IPS-NIHi7 (cell line): ENCODE measurements around the gene TEAD1.
A peak's percentile ranks its signal among the peaks of the same experiment; 100 is the strongest.

Experiments
- DNase-seq: peaks from one replicate; pipeline ENCODE4 v3.0.0; 2012; ENCODE audit warnings: mixed read lengths; ENCODE audit errors: extremely low spot score

The TEAD1 gene

GRCh38 chr11:12834166-12834565 lies 159.9 kb downstream of the TEAD1 start:
- no peak for DNase-seq

DNA sequence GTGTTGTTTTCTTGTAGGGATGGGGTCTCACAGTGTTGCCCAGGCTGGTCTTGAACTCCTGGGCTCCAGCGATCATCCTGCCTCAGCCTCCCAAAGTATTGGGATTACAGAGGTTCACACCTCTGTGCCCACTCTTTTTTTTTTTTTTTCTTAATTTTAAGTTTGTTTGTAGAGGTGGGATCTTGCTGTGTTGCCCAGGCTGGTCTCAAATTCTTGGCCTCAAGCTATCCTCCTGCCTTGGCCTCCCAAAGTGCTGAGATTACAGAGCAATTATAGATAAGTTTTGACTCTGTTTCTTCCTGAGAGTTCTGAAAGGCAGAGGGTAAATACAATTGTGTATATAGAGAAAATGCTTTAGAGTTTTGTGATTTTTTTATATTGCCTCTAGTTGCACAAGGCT lies 160.4 kb downstream of the TEAD1 start:
- no peak for DNase-seq

DNA sequence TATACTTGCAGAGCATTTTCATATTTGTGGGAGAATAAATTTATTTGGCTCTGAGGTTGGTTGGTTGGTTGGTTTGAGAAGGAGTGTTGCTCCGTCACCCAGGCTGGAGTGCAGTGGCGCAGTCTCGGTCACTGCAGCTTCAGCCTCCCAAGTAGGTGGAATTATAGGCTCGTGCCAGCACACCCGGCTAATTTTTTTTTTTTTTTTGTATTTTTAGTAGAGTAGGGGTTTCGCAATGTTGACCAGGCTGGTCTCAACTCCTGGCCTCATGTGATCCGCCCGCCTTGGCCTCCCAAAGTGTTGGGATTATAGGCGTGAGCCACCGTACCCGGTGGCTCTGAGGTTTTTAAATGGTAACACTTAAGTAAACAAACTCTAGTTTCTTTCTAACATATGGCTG lies 161.1 kb downstream of the TEAD1 start:
- DNase-seq = no peak

DNA sequence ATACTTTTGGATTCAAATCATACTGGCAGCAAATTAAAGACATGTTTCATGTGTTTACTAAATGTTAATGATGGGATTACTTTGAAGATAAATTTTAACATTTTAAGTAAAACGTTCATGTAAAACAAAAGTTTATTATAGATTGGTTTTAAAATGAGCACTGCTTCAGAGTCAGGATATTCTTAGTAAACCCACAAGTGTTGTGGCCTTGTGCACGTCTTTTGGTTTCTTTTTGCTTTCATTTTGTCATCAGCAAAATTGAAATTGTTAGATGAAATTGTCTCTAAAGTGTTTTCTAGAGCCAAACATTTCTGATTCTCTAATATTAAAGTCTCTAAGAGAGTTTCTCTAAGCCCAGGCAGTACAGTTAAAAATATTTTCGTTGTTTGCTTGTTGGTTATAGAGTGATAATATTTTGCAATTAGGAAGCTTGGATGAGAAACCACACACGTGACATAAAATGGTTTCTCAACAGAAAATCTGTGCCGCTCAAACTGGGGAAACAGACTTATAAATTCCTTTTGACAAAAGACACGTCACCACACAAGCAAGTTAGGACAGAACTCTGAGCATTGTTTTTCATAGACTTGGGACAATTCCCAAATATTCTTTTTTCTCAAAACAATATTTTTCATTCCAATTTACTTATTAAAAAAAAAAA lies 164.4 kb downstream of the TEAD1 start:
- DNase-seq = no peak

GRCh38 chr11:12840871-12841660 lies 166.8 kb downstream of the TEAD1 start:
- DNase-seq = no peak

- DNase-seq = no peak
These were observed 167.9 kb downstream of the TEAD1 start for GRCh38 chr11:12841946-12842630.

DNA sequence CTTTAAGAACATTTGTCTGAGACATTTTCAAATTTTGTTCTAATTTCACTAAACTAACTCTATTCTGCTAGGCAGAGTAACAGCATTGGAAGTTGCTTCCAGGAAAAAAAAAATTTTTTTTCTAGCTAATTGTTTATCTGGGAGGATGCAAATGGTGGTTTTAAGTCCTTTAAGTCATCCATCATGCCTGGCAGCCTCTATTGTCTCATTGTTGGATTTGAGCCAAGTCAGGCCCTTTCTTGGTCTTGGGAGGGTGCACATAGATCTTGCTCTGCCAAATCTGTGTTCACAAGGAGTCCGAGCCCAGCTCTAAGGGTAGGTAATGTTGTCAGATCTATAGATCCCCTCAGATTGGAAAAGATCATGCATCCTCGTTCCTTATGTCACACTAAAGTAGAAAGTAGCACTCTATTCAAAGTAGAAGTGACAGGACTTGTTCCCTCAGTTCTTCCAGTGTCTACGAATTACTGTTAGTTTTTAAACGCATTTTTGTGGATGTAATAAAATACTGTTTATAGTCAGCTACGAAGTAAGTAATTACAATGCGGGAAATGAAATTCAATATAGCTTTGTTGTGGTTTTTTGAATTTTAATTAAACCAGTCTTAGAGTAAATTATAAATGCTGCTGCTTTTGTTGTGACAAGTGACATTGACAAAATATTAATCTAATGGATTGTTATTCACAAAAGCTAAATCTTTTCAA lies 168.9 kb downstream of the TEAD1 start:
- DNase-seq = no peak

GRCh38 chr11:12845163-12845562 lies 170.9 kb downstream of the TEAD1 start:
- DNase-seq = no peak

DNA sequence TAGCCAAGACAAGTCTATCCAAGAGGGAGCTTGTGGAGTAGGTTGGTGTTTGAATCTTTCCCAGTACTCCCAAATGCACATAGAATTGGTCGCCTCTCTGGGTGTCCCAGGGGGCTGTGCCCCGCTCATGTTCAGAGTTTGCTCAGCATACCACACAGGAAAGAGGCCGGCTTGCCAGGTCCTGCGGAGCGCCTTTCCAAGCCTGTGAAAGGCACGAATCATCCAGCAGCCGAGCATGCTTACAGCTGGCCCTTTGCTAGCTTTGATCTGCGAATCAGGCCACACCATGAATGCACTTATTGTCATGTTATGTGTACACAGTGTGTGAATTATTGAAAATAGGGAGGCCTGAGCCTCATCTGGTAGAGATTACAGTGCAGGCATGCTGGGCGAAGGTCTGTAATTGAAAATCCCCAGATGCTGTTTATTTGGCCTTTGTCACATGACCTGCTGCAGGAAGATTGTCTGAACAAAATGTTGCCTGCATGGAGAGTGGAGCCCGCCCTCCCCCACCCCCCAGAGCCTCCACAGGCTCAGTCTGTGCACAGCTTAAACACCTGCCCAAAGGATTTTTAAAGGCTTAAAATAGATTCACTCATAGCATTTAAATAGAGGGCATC lies 171.6 kb downstream of the TEAD1 start:
- DNase-seq = peak; percentile 43

GRCh38 chr11:12846786-12847615 lies 172.8 kb downstream of the TEAD1 start:
- DNase-seq = no peak

DNA sequence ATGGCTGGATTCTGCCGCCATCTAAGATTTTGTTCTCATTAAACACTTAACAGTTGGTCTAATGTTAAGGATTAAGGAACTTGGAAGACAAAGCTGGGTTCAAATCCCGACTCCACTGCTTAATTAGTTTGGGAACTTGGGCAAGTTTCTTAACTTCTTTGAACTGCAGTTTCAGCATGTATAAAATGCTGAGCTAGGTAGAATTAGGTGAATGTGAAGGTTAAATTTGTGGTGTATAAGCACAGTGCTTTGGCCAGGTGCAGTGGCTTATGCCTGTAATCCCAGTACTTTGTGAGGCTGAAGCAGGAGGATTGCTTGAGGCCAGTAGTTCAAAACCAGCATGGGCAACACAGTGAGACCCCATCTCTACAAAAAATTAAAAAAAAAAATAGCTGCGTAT lies 174.2 kb downstream of the TEAD1 start:
- DNase-seq = no peak

DNA sequence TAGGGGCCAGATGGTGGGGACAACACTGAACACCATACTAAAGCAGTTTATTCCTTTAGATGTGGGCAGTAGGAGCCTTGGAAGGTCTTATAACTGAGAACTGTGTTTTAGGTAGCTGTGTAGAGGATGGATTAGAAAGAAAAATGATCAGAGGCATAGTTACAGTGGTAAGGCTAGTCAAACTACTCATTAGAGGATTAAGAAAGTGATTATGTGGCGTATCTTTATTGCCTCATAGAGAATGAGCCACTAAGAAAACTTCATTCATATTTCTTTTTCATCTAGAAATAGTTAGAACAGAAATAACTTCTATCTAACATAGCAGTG lies 179.1 kb downstream of the TEAD1 start:
- no peak for DNase-seq

GRCh38 chr11:12853652-12854296 lies 179.6 kb downstream of the TEAD1 start:
- DNase-seq = no peak

- no peak for DNase-seq
These were observed 180.1 kb downstream of the TEAD1 start for GRCh38 chr11:12854297-12854661.

DNA sequence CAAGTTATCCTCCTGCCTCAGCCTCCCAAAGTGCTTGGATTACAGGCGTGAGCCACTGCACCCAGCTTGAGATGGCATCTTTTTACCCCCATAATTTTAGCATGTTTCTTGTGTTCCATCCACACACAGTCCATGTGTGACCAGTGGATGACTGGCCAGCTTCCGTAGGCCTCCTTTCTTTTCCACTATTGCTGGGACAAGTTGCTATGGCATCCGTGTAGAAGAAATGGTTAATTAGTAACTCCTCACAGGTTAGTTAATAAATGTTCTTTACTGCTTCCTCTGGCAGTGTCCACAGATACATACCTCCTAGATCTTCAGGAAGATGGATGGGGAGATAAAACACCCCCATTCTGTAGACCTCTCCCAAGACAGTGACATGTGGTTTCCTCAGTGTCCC lies 180.6 kb downstream of the TEAD1 start:
- DNase-seq = no peak

GRCh38 chr11:12856338-12856737 lies 182.1 kb downstream of the TEAD1 start:
- DNase-seq = no peak

DNA sequence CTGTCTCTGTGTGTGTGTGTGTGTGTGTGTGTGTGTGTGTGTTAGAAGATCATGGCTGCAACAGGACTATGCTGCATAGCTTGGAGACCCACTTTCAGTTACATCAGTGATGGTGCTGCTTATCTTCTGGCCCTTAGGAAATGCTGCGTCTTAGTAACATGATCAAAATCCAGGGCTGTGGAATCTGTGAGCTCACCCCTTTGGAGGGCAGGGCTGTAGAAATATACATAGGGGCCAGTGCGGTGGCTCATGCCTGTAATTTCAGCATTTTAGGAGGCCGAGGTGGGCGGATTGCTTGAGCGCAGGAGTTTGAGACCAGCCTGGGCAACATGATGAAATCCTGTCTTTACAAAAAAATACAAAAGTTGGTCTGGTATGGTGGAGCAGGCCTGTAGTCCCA lies 183.4 kb downstream of the TEAD1 start:
- DNase-seq = no peak

GRCh38 chr11:12859872-12860657 lies 185.8 kb downstream of the TEAD1 start:
- no peak for DNase-seq

- no peak for DNase-seq
These were observed 186.6 kb downstream of the TEAD1 start for GRCh38 chr11:12860827-12861226.
